HG03196 (cell line): ENCODE data around the gene METTL15.
"Not testable (repeated sequence)": the region's sequence is repeated elsewhere in the genome, so short reads cannot be mapped to it uniquely, and the experiment has no call there.

Experiments used
- ATAC-seq: cut with Tn5 transposase; IDR thresholded peaks from one replicate; pipeline ENCODE4 v1.9.1; 2021; ENCODE audit not compliant: unreplicated experiment

Gene METTL15

GRCh38 chr11:28195449-28195848 lies 87.3 kb downstream of the METTL15 start:
- ATAC-seq = no peak

- ATAC-seq = no peak
Observed at GRCh38 chr11:28209906-28210305, 101.7 kb downstream of the METTL15 start.

- not testable (repeated sequence) for ATAC-seq
Observed at GRCh38 chr11:28222063-28222462, 113.9 kb downstream of the METTL15 start.

GRCh38 chr11:28223577-28223976 lies 115.4 kb downstream of the METTL15 start:
- peak; percentile 78 for ATAC-seq

GRCh38 chr11:28223994-28224393 lies 115.8 kb downstream of the METTL15 start:
- no peak for ATAC-seq

- ATAC-seq = no peak
Observed at GRCh38 chr11:28227460-28227859, 119.3 kb downstream of the METTL15 start.

GRCh38 chr11:28228196-28228895 lies 120.2 kb downstream of the METTL15 start:
- no peak for ATAC-seq

- ATAC-seq = no peak
Observed at GRCh38 chr11:28231475-28231874, 123.3 kb downstream of the METTL15 start.

- no peak for ATAC-seq
Observed at GRCh38 chr11:28232649-28233048, 124.5 kb downstream of the METTL15 start.

GRCh38 chr11:28241760-28242159 lies 133.6 kb downstream of the METTL15 start:
- ATAC-seq = no peak

- no peak for ATAC-seq
Observed at GRCh38 chr11:28242596-28242995, 134.4 kb downstream of the METTL15 start.

GRCh38 chr11:28243061-28243460 lies 134.9 kb downstream of the METTL15 start:
- ATAC-seq = no peak

- no peak for ATAC-seq
Observed at GRCh38 chr11:28243581-28243980, 135.4 kb downstream of the METTL15 start.

- ATAC-seq = no peak
Observed at GRCh38 chr11:28245131-28245530, 136.9 kb downstream of the METTL15 start.

- ATAC-seq = no peak
Observed at GRCh38 chr11:28250192-28250591, 142.0 kb downstream of the METTL15 start.

GRCh38 chr11:28251257-28251656 lies 143.1 kb downstream of the METTL15 start:
- ATAC-seq = no peak

- ATAC-seq = no peak
Observed at GRCh38 chr11:28257761-28258160, 149.6 kb downstream of the METTL15 start.

GRCh38 chr11:28259177-28259843 lies 151.1 kb downstream of the METTL15 start:
- ATAC-seq = peak; percentile 56

- ATAC-seq = no peak
Observed at GRCh38 chr11:28268925-28269324, 160.7 kb downstream of the METTL15 start.

- no peak for ATAC-seq
Observed at GRCh38 chr11:28269586-28269985, 161.4 kb downstream of the METTL15 start.

GRCh38 chr11:28272247-28272646 lies 164.1 kb downstream of the METTL15 start:
- not testable (repeated sequence) for ATAC-seq

GRCh38 chr11:28274216-28274615 lies 166.0 kb downstream of the METTL15 start:
- ATAC-seq = no peak

- ATAC-seq = no peak
Observed at GRCh38 chr11:28284196-28284595, 176.0 kb downstream of the METTL15 start.
